Peyer's patch (tissue), 4 donors: ENCODE measurements around the gene TAF1B. TPM values are rescaled to one million over a fixed set of nuclear protein-coding genes. Genes with fewer than 3 reads are reported as not detected.

Source experiments
- DNase-seq, 3 donors: peaks; one replicate each; pipeline ENCODE4 v3.0.0-alpha.2; 2017 to 2019
- H3K27ac ChIP-seq, 4 donors: fragments of 200-600 bp; sonication (generic); one replicate each; pipeline ENCODE4 v1.5.1; 2016 to 2019
- H3K27me3 ChIP-seq, 2 donors: fragments of 200-600 bp; sonication (generic); one replicate each; pipeline ENCODE4 v1.5.1; 2019
- H3K36me3 ChIP-seq, 3 donors: fragments of 200-600 bp; sonication (generic); one replicate each; pipeline ENCODE4 v1.5.1; 2016 to 2019
- H3K4me1 ChIP-seq, 4 donors: fragments of 200-600 bp; sonication (generic); one replicate each; pipeline ENCODE4 v1.5.1; 2016 to 2019
- H3K4me3 ChIP-seq, 4 donors: fragments of 200-600 bp; sonication (generic); 1 replicate in 3 of 4; 2 replicates in 1 of 4; pipeline ENCODE4 v1.5.1; 2016 to 2019; ENCODE audit warnings: mild to moderate bottlenecking in 1 of 4
- H3K9me3 ChIP-seq, 4 donors: fragments of 200-600 bp; sonication (generic); one replicate each; pipeline ENCODE4 v1.5.1; 2016 to 2019; ENCODE audit warnings: mild to moderate bottlenecking in 1 of 4
- POLR2A ChIP-seq, 2 donors: fragments of 450-650 bp; IDR thresholded peaks; one replicate each; pipeline ENCODE4 v1.5.1; 2017; ENCODE audit warnings: antibody characterized with exemption in 2 of 2, mild to moderate bottlenecking in 2 of 2, moderate library complexity in 2 of 2
- total RNA-seq, 4 donors: library from RNA; depleted of rRNA; stranded (reverse); fragments of >200 nt; gene quantifications; one replicate each; pipeline ENCODE4 v1.1.0, GENCODE V29; 2016
- TF ChIP-seq, protein P1 (sequence below), 6 experiments: fragments of 450-650 bp in 4 of 6; fragments of 200-600 bp in 2 of 6; sonication (generic) in 1 of 6; IDR thresholded peaks; one replicate each; pipeline ENCODE4 v1.5.1; 2017 to 2019; ENCODE audit warnings: antibody characterized with exemption in 6 of 6, mild to moderate bottlenecking in 3 of 6, moderate library complexity in 1 of 6

Gene TAF1B
- total RNA-seq, 4 donors from 2014 or later: 8.6 to 33.0 (median 12.5) TPM

DNA sequence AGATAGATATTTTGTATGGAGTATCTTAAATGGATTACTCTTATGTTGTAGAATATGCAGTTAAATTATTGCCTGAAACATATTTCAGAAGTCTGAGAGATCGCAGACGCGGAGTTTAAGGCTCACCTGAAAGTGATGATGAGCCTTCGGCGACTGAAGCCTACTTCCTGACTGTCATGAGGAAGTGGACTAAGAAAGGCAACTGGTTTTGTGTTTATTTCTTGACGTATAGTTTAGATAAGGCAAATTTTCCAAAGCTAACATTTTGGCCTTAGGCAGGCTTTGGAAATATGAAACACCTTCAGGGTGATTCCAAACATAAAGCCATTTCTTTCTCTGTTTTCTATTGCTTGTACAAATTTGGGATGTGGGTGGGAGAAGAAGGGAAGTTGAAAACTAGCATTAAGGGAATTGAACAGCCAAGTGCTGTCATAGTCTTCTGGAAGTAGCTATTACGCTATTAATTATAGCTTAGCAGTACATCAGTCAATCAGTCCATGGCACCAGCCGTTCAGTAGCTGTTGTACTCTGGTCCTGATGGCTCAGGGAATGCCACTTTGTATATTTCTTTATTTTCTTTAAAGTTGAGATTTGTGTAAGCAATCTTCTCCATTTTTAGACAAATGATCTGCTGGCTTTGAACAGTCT lies 109.7 kb downstream of the TAF1B start:
- Histone ChIP-seq H3K4me1 (peaks cover 0 to 13% (median 4%) of the 10 kb centered on the region in 4 donors), H3K27me3 (peaks cover 0 to 6% of the 10 kb centered on the region in 2 donors), H3K4me3 (no peak overlapping the region), H3K27ac (no peak overlapping the region), H3K36me3 (no peaks in the 10 kb centered on the region), H3K9me3 (no peaks in the 10 kb centered on the region)
- TF ChIP-seq POLR2A (IDR thresholded peaks at IDR 0.05): no peak
- TF ChIP-seq, protein P1, sequence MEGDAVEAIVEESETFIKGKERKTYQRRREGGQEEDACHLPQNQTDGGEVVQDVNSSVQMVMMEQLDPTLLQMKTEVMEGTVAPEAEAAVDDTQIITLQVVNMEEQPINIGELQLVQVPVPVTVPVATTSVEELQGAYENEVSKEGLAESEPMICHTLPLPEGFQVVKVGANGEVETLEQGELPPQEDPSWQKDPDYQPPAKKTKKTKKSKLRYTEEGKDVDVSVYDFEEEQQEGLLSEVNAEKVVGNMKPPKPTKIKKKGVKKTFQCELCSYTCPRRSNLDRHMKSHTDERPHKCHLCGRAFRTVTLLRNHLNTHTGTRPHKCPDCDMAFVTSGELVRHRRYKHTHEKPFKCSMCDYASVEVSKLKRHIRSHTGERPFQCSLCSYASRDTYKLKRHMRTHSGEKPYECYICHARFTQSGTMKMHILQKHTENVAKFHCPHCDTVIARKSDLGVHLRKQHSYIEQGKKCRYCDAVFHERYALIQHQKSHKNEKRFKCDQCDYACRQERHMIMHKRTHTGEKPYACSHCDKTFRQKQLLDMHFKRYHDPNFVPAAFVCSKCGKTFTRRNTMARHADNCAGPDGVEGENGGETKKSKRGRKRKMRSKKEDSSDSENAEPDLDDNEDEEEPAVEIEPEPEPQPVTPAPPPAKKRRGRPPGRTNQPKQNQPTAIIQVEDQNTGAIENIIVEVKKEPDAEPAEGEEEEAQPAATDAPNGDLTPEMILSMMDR (IDR thresholded peaks at IDR 0.05): no peak
- no peak for DNase-seq

DNA sequence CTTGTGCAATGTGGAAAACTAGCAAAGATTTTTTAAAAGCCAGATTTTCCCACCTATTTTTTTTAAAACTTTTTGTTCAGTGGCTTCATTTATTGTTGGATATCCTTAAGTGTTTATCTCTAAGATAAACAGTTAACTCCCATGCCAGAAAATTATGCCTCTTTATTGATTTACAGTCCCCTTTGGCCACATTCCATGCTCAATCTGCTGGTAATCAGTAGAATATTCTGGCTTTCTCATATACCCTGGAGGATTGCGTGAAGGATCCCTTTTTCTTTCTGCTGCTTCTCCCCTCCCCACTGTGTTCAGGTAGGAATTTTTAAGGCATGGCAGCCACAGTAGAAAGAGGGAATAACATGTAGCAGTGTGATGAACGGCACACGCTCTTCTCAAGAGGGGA lies 110.9 kb downstream of the TAF1B start:
- H3K36me3 ChIP-seq: no peaks in the 10 kb centered on the region
- no peak for DNase-seq
- no peak overlapping the region for H3K27ac ChIP-seq
- no peak for TF ChIP-seq POLR2A (IDR thresholded peaks at IDR 0.05)
- TF ChIP-seq, protein P1 (IDR thresholded peaks at IDR 0.05): no peak
- no peak overlapping the region for H3K4me3 ChIP-seq
- peaks cover 0 to 13% (median 4%) of the 10 kb centered on the region in 4 donors for H3K4me1 ChIP-seq
- peaks cover 0 to 6% of the 10 kb centered on the region in 2 donors for H3K27me3 ChIP-seq
- no peaks in the 10 kb centered on the region for H3K9me3 ChIP-seq

DNA sequence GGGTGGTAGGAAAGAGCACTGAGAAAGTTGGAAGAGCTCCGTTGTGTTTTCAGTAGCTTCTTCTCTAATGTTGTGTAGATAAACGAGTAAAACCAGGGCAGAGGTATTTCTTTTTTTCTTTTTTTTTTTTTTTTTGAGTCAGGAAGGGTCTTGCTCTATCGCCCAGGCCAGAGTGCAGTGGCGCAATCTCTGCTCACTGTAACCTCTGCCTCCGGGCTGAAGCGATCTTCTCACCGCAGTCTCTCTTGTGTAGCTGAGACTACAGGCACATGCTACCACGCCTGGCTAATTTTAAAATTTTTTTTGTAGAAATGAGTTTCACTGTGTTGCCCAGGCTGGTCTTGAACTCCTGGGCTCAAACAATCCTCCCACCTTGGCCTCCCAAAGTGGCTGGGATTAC lies 114.8 kb downstream of the TAF1B start:
- Histone ChIP-seq H3K27ac (no peak overlapping the region), H3K27me3 (no peaks in the 10 kb centered on the region), H3K36me3 (no peaks in the 10 kb centered on the region), H3K4me3 (no peak overlapping the region), H3K9me3 (no peaks in the 10 kb centered on the region), H3K4me1 (no peaks in the 10 kb centered on the region)
- no peak for DNase-seq
- TF ChIP-seq, protein P1 (IDR thresholded peaks at IDR 0.05): no peak
- TF ChIP-seq POLR2A (IDR thresholded peaks at IDR 0.05): no peak

DNA sequence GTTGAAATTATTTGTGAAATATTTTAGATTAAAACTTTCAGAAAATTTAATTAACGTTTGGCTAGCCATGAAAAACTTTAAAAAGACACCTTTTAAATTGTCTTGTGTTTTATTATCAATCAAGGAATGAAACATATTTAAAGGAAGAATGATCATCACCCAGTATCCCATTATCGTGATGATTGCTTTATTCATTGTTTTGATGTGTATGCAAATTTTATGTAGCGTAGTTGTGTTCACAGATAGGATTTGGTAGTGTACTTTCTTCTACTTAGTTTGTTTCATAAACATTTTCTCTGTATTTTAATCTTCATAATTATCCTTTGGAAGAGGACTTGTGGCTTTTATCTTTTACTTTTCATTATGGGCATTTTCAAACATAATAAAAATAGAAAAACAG lies 116.0 kb downstream of the TAF1B start:
- no peak for DNase-seq
- no peak for TF ChIP-seq POLR2A (IDR thresholded peaks at IDR 0.05)
- TF ChIP-seq, protein P1 (IDR thresholded peaks at IDR 0.05): no peak

DNA sequence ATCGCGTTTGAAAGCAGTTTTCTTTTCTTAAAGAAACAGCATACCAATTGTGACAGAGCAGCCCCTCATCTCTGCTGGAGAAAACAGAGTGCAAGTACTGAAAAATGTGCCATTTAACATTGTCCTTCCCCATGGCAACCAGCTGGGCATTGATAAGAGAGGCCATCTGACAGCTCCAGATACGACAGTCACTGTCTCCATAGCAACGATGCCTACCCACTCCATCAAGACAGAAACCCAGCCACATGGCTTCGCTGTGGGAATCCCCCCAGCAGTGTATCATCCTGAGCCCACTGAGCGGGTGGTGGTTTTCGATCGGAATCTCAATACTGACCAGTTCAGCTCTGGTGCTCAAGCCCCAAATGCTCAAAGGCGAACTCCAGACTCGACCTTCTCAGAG lies 117.7 kb downstream of the TAF1B start:
- no peak for TF ChIP-seq POLR2A (IDR thresholded peaks at IDR 0.05)
- TF ChIP-seq, protein P1 (IDR thresholded peaks at IDR 0.05): no peak
- H3K4me1 ChIP-seq: no peaks in the 10 kb centered on the region
- H3K9me3 ChIP-seq: no peaks in the 10 kb centered on the region
- no peaks in the 10 kb centered on the region for H3K36me3 ChIP-seq
- no peak overlapping the region for H3K27ac ChIP-seq
- H3K27me3 ChIP-seq: no peaks in the 10 kb centered on the region
- no peak for DNase-seq
- no peak overlapping the region for H3K4me3 ChIP-seq

More for the DNA sequence above, 116.0 kb downstream of the TAF1B start:
- Histone ChIP-seq H3K27me3 (no peaks in the 10 kb centered on the region), H3K9me3 (no peaks in the 10 kb centered on the region), H3K4me1 (no peaks in the 10 kb centered on the region), H3K4me3 (no peak overlapping the region), H3K36me3 (no peaks in the 10 kb centered on the region), H3K27ac (no peak overlapping the region)
